HEK293 (cell line): Measurements from ENCODE around the gene CHSY1.
A peak's percentile ranks its signal among the peaks of the same experiment; 100 is the strongest.

Experiments
- CTCF ChIA-PET: fragments of 350-600 bp; formaldehyde crosslinking; extraction: SDS; loops from one replicate; lab custom pipeline; 2021; ENCODE audit warnings: antibody characterized with exemption; lab: Yijun Ruan, JAX
- POLR2A ChIA-PET: fragments of 300-600 bp; formaldehyde crosslinking; extraction: SDS; loops from one replicate; lab custom pipeline; 2020; ENCODE audit warnings: antibody characterized with exemption, inconsistent platforms; lab: Yijun Ruan, JAX
- H3K27ac ChIP-seq: fragments of 200-500 bp; sonication (Bioruptor generic); 2 replicates; pipeline ENCODE4 v1.5.1; 2014; ENCODE audit warnings: low read depth, low read length, control low read depth, inconsistent platforms; ENCODE audit errors: extremely low read depth
- H3K36me3 ChIP-seq, 2 experiments: fragments of 200-500 bp in 1 of 2; sonication (Bioruptor generic) in 1 of 2; 1 replicate in 1 of 2; 2 replicates in 1 of 2; pipeline ENCODE4 v1.5.1; 2014 to 2017; ENCODE audit warnings: inconsistent platforms in 2 of 2, low read length in 2 of 2; ENCODE audit not compliant: control insufficient read depth in 2 of 2, insufficient read depth in 1 of 2
- H3K4me1 ChIP-seq: fragments of 200-500 bp; sonication (Bioruptor generic); 2 replicates; pipeline ENCODE4 v1.5.1; 2014; ENCODE audit warnings: mild to moderate bottlenecking, low read length, inconsistent platforms; ENCODE audit not compliant: control insufficient read depth, insufficient read depth
- H3K4me3 ChIP-seq: 2 replicates; pipeline ENCODE4 v1.5.1; 2011; ENCODE audit warnings: low read depth, mild to moderate bottlenecking, control low read depth, low read length, moderate library complexity
- H3K9me3 ChIP-seq: fragments of 200-500 bp; sonication (Bioruptor generic); 2 replicates; pipeline ENCODE4 v1.5.1; 2014; ENCODE audit warnings: low read depth, low read length, inconsistent platforms; ENCODE audit not compliant: control insufficient read depth, insufficient read depth
- BCL6B ChIP-seq: fragments of 450-650 bp; formaldehyde crosslinking; IDR thresholded peaks from 2 replicates; pipeline ENCODE4 v1.5.1; 2017; ENCODE audit warnings: missing biosample characterization, missing genetic modification characterization
- PRDM6 ChIP-seq: fragments of 450-650 bp; formaldehyde crosslinking; IDR thresholded peaks from 2 replicates; pipeline ENCODE4 v1.5.1; 2017; ENCODE audit warnings: missing biosample characterization, missing genetic modification characterization
- YY1 ChIP-seq: fragments of 450-650 bp; formaldehyde crosslinking; IDR thresholded peaks from 2 replicates; pipeline ENCODE4 v1.5.1; 2018; ENCODE audit warnings: missing biosample characterization, missing genetic modification characterization
- ZBTB17 ChIP-seq: fragments of 450-650 bp; formaldehyde crosslinking; IDR thresholded peaks from 2 replicates; pipeline ENCODE4 v1.5.1; 2016; ENCODE audit warnings: missing biosample characterization, missing genetic modification characterization
- ZBTB20 ChIP-seq: fragments of 450-650 bp; formaldehyde crosslinking; IDR thresholded peaks from 2 replicates; pipeline ENCODE4 v1.5.1; 2016; ENCODE audit warnings: missing biosample characterization, missing genetic modification characterization
- ZEB2 ChIP-seq: fragments of 450-650 bp; formaldehyde crosslinking; IDR thresholded peaks from 2 replicates; pipeline ENCODE4 v1.5.1; 2016; ENCODE audit warnings: missing biosample characterization, missing genetic modification characterization
- ZFP37 ChIP-seq: fragments of 450-650 bp; formaldehyde crosslinking; IDR thresholded peaks from 2 replicates; pipeline ENCODE4 v1.5.1; 2016; ENCODE audit warnings: missing biosample characterization, missing genetic modification characterization
- ZNF112 ChIP-seq: fragments of 450-650 bp; formaldehyde crosslinking; IDR thresholded peaks from 2 replicates; pipeline ENCODE4 v1.5.0; 2017; ENCODE audit warnings: missing biosample characterization, missing genetic modification characterization
- ZNF138 ChIP-seq: fragments of 450-650 bp; formaldehyde crosslinking; IDR thresholded peaks from 2 replicates; pipeline ENCODE4 v1.5.1; 2016; ENCODE audit warnings: missing biosample characterization, missing genetic modification characterization, borderline replicate concordance
- ZNF24 ChIP-seq: fragments of 450-650 bp; formaldehyde crosslinking; IDR thresholded peaks from 2 replicates; pipeline ENCODE4 v1.5.1; 2016; ENCODE audit warnings: missing biosample characterization, missing genetic modification characterization
- ZNF292 ChIP-seq: fragments of 450-650 bp; formaldehyde crosslinking; IDR thresholded peaks from 2 replicates; pipeline ENCODE4 v1.5.1; 2016; ENCODE audit warnings: low read depth, missing biosample characterization, missing genetic modification characterization, borderline replicate concordance
- ZNF302 ChIP-seq: fragments of 450-650 bp; formaldehyde crosslinking; IDR thresholded peaks from 2 replicates; pipeline ENCODE4 v1.5.1; 2016; ENCODE audit warnings: missing biosample characterization, missing genetic modification characterization, low read depth
- ZNF335 ChIP-seq: fragments of 450-650 bp; formaldehyde crosslinking; conservative IDR thresholded peaks from 2 replicates; pipeline ENCODE4 v1.5.1; 2016; ENCODE audit warnings: missing biosample characterization, missing genetic modification characterization
- ZNF423 ChIP-seq: fragments of 450-650 bp; formaldehyde crosslinking; IDR thresholded peaks from 2 replicates; pipeline ENCODE4 v1.5.1; 2016; ENCODE audit warnings: missing biosample characterization, missing genetic modification characterization
- ZNF510 ChIP-seq: fragments of 450-650 bp; formaldehyde crosslinking; IDR thresholded peaks from 2 replicates; pipeline ENCODE4 v1.5.1; 2018; ENCODE audit warnings: mild to moderate bottlenecking, missing genetic modification characterization, missing biosample characterization; ENCODE audit not compliant: insufficient replicate concordance
- ZNF629 ChIP-seq: fragments of 450-650 bp; formaldehyde crosslinking; IDR thresholded peaks from 2 replicates; pipeline ENCODE4 v1.5.1; 2017; ENCODE audit warnings: missing biosample characterization, missing genetic modification characterization
- ZNF777 ChIP-seq: fragments of 450-650 bp; formaldehyde crosslinking; IDR thresholded peaks from 2 replicates; pipeline ENCODE4 v1.5.1; 2017; ENCODE audit warnings: missing biosample characterization, missing genetic modification characterization, borderline replicate concordance
- ZNF843 ChIP-seq: fragments of 450-650 bp; formaldehyde crosslinking; IDR thresholded peaks from 2 replicates; pipeline ENCODE4 v1.5.1; 2016; ENCODE audit warnings: missing biosample characterization, missing genetic modification characterization
- ZSCAN4 ChIP-seq: fragments of 450-650 bp; formaldehyde crosslinking; IDR thresholded peaks from 2 replicates; pipeline ENCODE4 v1.5.1; 2017; ENCODE audit warnings: missing biosample characterization, missing genetic modification characterization
- TF ChIP-seq, protein P1 (sequence below): fragments of 450-650 bp; formaldehyde crosslinking; IDR thresholded peaks from 2 replicates; pipeline ENCODE4 v1.5.1; 2016; ENCODE audit warnings: missing biosample characterization, missing genetic modification characterization
- TF ChIP-seq, protein P2 (sequence below): fragments of 450-650 bp; formaldehyde crosslinking; IDR thresholded peaks from 2 replicates; pipeline ENCODE4 v1.5.1; 2017; ENCODE audit warnings: missing biosample characterization, missing genetic modification characterization

CHSY1 gene

DNA sequence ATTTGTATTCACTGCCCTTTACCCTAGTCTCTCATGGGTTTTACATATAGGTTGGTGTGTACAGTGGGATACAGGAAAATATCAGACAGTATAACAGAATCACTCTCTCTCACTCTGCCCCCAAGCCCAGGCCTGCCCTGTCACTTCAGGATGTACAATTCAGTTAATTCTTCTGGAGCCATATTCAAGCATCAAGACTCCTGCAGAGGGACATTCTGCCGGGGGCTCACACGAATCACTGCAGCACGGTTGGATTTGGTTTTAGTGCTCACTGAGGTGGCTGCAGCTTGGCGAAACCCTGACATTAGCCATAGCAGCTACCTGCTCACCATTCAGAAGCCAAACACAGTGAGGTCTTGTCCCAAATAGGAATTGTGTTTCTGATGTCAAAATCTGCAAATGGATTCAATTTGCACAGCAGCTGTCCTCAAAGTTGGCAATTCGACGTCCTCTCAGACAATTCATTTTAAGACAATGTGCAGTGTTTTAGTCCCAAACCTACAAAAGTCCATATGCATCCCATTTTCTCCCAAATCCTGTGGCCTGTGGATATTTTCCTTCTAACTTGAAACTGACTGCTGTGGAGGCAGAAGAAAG is 82.9 kb downstream of the CHSY1 start:
- H3K4me3 ChIP-seq: no peak overlapping the region
- no peak overlapping the region for H3K27ac ChIP-seq
- H3K4me1 ChIP-seq: peaks cover 4% of the 10 kb centered on the region; the same call in 1 of the 2 replicates
- TF ChIP-seq ZSCAN4 (tag by site-specific recombination) (no peak), ZNF335 (tag by site-specific recombination) (no peak), BCL6B (tag by site-specific recombination) (no peak), ZEB2 (no peak), ZNF629 (no peak), YY1 (tag by site-specific recombination) (no peak), ZNF423 (tag by site-specific recombination) (no peak), ZNF138 (no peak), ZNF777 (tag by site-specific recombination) (no peak), ZBTB20 (no peak), ZFP37 (no peak), PRDM6 (no peak), ZNF302 (tag by site-specific recombination) (no peak), ZNF510 (no peak), ZBTB17 (tag by site-specific recombination) (no peak)
- TF ChIP-seq, protein P1, sequence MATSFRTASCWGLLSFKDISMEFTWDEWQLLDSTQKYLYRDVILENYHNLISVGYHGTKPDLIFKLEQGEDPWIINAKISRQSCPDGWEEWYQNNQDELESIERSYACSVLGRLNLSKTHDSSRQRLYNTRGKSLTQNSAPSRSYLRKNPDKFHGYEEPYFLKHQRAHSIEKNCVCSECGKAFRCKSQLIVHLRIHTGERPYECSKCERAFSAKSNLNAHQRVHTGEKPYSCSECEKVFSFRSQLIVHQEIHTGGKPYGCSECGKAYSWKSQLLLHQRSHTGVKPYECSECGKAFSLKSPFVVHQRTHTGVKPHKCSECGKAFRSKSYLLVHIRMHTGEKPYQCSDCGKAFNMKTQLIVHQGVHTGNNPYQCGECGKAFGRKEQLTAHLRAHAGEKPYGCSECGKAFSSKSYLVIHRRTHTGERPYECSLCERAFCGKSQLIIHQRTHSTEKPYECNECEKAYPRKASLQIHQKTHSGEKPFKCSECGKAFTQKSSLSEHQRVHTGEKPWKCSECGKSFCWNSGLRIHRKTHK (tag by site-specific recombination): no peak
- TF ChIP-seq, protein P2, sequence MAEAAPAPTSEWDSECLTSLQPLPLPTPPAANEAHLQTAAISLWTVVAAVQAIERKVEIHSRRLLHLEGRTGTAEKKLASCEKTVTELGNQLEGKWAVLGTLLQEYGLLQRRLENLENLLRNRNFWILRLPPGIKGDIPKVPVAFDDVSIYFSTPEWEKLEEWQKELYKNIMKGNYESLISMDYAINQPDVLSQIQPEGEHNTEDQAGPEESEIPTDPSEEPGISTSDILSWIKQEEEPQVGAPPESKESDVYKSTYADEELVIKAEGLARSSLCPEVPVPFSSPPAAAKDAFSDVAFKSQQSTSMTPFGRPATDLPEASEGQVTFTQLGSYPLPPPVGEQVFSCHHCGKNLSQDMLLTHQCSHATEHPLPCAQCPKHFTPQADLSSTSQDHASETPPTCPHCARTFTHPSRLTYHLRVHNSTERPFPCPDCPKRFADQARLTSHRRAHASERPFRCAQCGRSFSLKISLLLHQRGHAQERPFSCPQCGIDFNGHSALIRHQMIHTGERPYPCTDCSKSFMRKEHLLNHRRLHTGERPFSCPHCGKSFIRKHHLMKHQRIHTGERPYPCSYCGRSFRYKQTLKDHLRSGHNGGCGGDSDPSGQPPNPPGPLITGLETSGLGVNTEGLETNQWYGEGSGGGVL (tag by site-specific recombination): no peak
- ChIA-PET CTCF (no interaction called here), POLR2A (no interaction called here)
- no peaks in the 10 kb centered on the region; the same call in 1 of the 2 replicates for H3K9me3 ChIP-seq
- H3K36me3 ChIP-seq: no peaks in the 10 kb centered on the region

GRCh38 chr15:101168463-101168824 is 83.4 kb downstream of the CHSY1 start:
- H3K4me3 ChIP-seq: no peak overlapping the region
- ChIA-PET POLR2A (no interaction called here), CTCF (no interaction called here)

More at GRCh38 chr15:101168463-101168824, 83.4 kb downstream of the CHSY1 start:
- Histone ChIP-seq H3K4me1 (peaks cover 4% of the 10 kb centered on the region; the same call in 1 of the 2 replicates), H3K27ac (no peak overlapping the region)
- TF ChIP-seq ZNF112 (tag by site-specific recombination): peak; percentile 81; the same call in 1 of the 2 replicates
- no peak for TF ChIP-seq ZNF843
- TF ChIP-seq ZNF24 (tag by site-specific recombination): no peak
- TF ChIP-seq ZNF292 (tag by site-specific recombination): no peak
- TF ChIP-seq, all 188 proteins: peak for 1
- Histone ChIP-seq H3K9me3 (no peaks in the 10 kb centered on the region; the same call in 1 of the 2 replicates), H3K36me3 (no peaks in the 10 kb centered on the region)
